NOMO-1 treated with DMSO at 0.1 percent for 48 hours (cell line): ENCODE data around the gene PAX2.

Experiments
- DNase-seq: peaks from one replicate; lab custom pipeline; 2025; ENCODE audit not compliant: unreplicated experiment; lab: John Stamatoyannopoulos, UW

PAX2 gene

GRCh38 chr10:100738055-100738827 is 7.1 kb upstream of the PAX2 start:
- no peak for DNase-seq

GRCh38 chr10:100739517-100740368 is 5.6 kb upstream of the PAX2 start:
- no peak for DNase-seq

GRCh38 chr10:100740476-100741377 is 4.7 kb upstream of the PAX2 start:
- no peak for DNase-seq

- DNase-seq, result no peak
Measured at GRCh38 chr10:100741378-100742075, 3.9 kb upstream of the PAX2 start.

- DNase-seq, result no peak
Measured at GRCh38 chr10:100742076-100742771, 3.2 kb upstream of the PAX2 start.

- DNase-seq, result no peak
Measured at GRCh38 chr10:100742936-100743335, 2.4 kb upstream of the PAX2 start.

- DNase-seq, result peak; percentile 74
Measured at GRCh38 chr10:100743626-100744135, 1.7 kb upstream of the PAX2 start.

- peak; percentile 12 for DNase-seq
Measured at GRCh38 chr10:100744136-100744986, 1.0 kb upstream of the PAX2 start.

- no peak for DNase-seq
Measured at GRCh38 chr10:100745882-100746783, 751 bp downstream of the PAX2 start.

GRCh38 chr10:100746784-100747455 is 1.5 kb downstream of the PAX2 start:
- no peak for DNase-seq

- no peak for DNase-seq
Measured at GRCh38 chr10:100747456-100748230, 2.3 kb downstream of the PAX2 start.

GRCh38 chr10:100748231-100749058 is 3.1 kb downstream of the PAX2 start:
- DNase-seq, result no peak

GRCh38 chr10:100749059-100749308 is 3.6 kb downstream of the PAX2 start:
- no peak for DNase-seq

- DNase-seq, result no peak
Measured at GRCh38 chr10:100749309-100750217, 4.2 kb downstream of the PAX2 start.
